DND-41 (cell line): ENCODE data around the gene GPR75.

Experiments used
- ATAC-seq: fragments of 200-7000 bp; cut with Tn5 transposase; 3 replicates; pipeline ENCODE4 v1.9.1; 2021; ENCODE audit warnings: low read depth; ENCODE audit not compliant: insufficient read depth
- DNase-seq: peaks from one replicate; pipeline ENCODE4 v3.0.0-alpha.2; 2020
- H2AFZ ChIP-seq: 2 replicates; pipeline ENCODE4 v1.6.0; 2012; ENCODE audit warnings: low read depth, low read length
- H3K27ac ChIP-seq: 2 replicates; pipeline ENCODE4 v1.5.1; 2012; ENCODE audit warnings: low read length, inconsistent platforms
- H3K27me3 ChIP-seq: fragments of 200-600 bp; sonication (generic); 2 replicates; pipeline ENCODE4 v1.6.0; 2012; ENCODE audit warnings: low read length, mild to moderate bottlenecking, inconsistent platforms; ENCODE audit not compliant: insufficient read depth, poor library complexity
- H3K36me3 ChIP-seq: 2 replicates; pipeline ENCODE4 v1.5.1; 2012; ENCODE audit warnings: low read length, inconsistent platforms; ENCODE audit not compliant: insufficient read depth
- H3K4me1 ChIP-seq: 2 replicates; pipeline ENCODE4 v1.5.1; 2012; ENCODE audit warnings: mild to moderate bottlenecking, low read length; ENCODE audit not compliant: insufficient read depth
- H3K4me2 ChIP-seq: 2 replicates; pipeline ENCODE4 v1.6.0; 2012; ENCODE audit warnings: mild to moderate bottlenecking, moderate library complexity, low read length, inconsistent platforms; ENCODE audit not compliant: insufficient read depth
- H3K4me3 ChIP-seq, 2 experiments: fragments of 200-600 bp in 1 of 2; shearing (Covaris generic) in 1 of 2; 2 replicates each; pipeline ENCODE4 v1.5.1; 2012 to 2016; ENCODE audit warnings: inconsistent platforms in 2 of 2, low read length in 2 of 2, mild to moderate bottlenecking in 2 of 2, low read depth in 1 of 2, moderate library complexity in 1 of 2
- H3K79me2 ChIP-seq: 2 replicates; pipeline ENCODE4 v1.6.0; 2012; ENCODE audit warnings: low read length, inconsistent platforms; ENCODE audit not compliant: insufficient read depth
- H3K9ac ChIP-seq: 2 replicates; pipeline ENCODE4 v1.6.0; 2012; ENCODE audit warnings: low read depth, mild to moderate bottlenecking, inconsistent platforms, low read length, moderate library complexity
- H3K9me3 ChIP-seq: 2 replicates; pipeline ENCODE4 v1.5.1; 2012; ENCODE audit warnings: low read length, moderate library complexity, mild to moderate bottlenecking, inconsistent platforms; ENCODE audit not compliant: insufficient read depth, severe bottlenecking
- H4K20me1 ChIP-seq: 2 replicates; pipeline ENCODE4 v1.6.0; 2012; ENCODE audit warnings: low read length; ENCODE audit not compliant: insufficient read depth
- CTCF ChIP-seq: IDR thresholded peaks from 2 replicates; pipeline ENCODE4 v1.5.1; 2012; ENCODE audit warnings: borderline replicate concordance, low read length, moderate library complexity, mild to moderate bottlenecking; ENCODE audit not compliant: poor library complexity, severe bottlenecking; ENCODE audit errors: extremely low read depth
- EZH2 ChIP-seq: IDR thresholded peaks from 3 replicates; pipeline ENCODE4 v1.6.1; 2012; ENCODE audit warnings: borderline replicate concordance, low read depth, mild to moderate bottlenecking, moderate library complexity, low read length, inconsistent platforms; ENCODE audit not compliant: severe bottlenecking

Gene GPR75

DNA sequence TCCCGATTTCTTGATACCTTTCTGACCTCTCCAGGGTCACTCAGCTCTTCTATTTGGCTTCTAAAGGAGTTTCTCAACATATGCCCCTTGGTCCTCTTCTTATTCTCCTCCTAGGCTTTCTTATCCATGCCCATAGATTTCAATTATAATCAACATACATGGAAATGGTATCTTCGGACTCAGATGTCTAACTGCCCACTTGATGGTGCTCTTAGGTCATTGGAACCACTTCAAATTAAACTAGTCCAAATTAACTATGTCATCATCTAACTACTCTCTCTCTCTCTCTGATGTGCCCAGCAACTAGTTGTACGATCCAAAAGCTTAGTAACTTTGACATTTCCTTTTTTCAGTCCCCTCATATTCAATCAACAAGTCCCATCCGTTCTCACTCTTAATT, 43.2 kb upstream of the GPR75 start:
- ATAC-seq, result no peak
- DNase-seq, result no peak
- TF ChIP-seq EZH2 (no peak), CTCF (no peak)
- Histone ChIP-seq H4K20me1 (no peaks in the 10 kb centered on the region), H3K4me2 (no peak overlapping the region), H3K4me3 (no peak overlapping the region), H2AFZ (no peak overlapping the region), H3K27ac (no peak overlapping the region), H3K4me1 (no peaks in the 10 kb centered on the region), H3K36me3 (peaks cover 97% of the 10 kb centered on the region), H3K79me2 (no peaks in the 10 kb centered on the region), H3K27me3 (no peaks in the 10 kb centered on the region), H3K9ac (no peak overlapping the region), H3K9me3 (no peaks in the 10 kb centered on the region)

- TF ChIP-seq CTCF, result no peak
- TF ChIP-seq EZH2, result no peak
Measured at GRCh38 chr2:53901192-53901591, 41.4 kb upstream of the GPR75 start.

GRCh38 chr2:53896864-53897263, 37.1 kb upstream of the GPR75 start:
- Histone ChIP-seq H3K27ac (no peak overlapping the region), H2AFZ (no peak overlapping the region), H3K36me3 (peaks cover 96% of the 10 kb centered on the region), H3K4me1 (no peaks in the 10 kb centered on the region), H3K4me2 (no peak overlapping the region), H3K9me3 (no peaks in the 10 kb centered on the region), H3K9ac (no peak overlapping the region), H3K4me3 (no peak overlapping the region), H4K20me1 (no peaks in the 10 kb centered on the region), H3K79me2 (no peaks in the 10 kb centered on the region), H3K27me3 (no peaks in the 10 kb centered on the region)
- no peak for TF ChIP-seq EZH2
- no peak for TF ChIP-seq CTCF
- DNase-seq, result no peak
- ATAC-seq, result 0 out of 3 replicates have a peak, but pooled peaks have one; percentile 35

More at GRCh38 chr2:53901192-53901591, 41.4 kb upstream of the GPR75 start:
- Histone ChIP-seq H2AFZ (no peak overlapping the region), H3K27ac (no peak overlapping the region), H3K79me2 (no peaks in the 10 kb centered on the region), H3K9me3 (no peaks in the 10 kb centered on the region), H4K20me1 (no peaks in the 10 kb centered on the region), H3K4me1 (no peaks in the 10 kb centered on the region), H3K4me3 (no peak overlapping the region), H3K36me3 (peaks cover 96% of the 10 kb centered on the region), H3K4me2 (no peak overlapping the region), H3K27me3 (no peaks in the 10 kb centered on the region), H3K9ac (no peak overlapping the region)
- ATAC-seq (no peak), DNase-seq (no peak)
